Forelimb muscle (tissue), 1 donor: ENCODE data around the gene ACTN4. TPM values are rescaled to one million over a fixed set of nuclear protein-coding genes. Genes with fewer than 3 reads are reported as not detected.

Experiments used
- DNase-seq: peaks from one replicate; pipeline ENCODE4 v3.0.0-alpha.2; 2013; ENCODE audit warnings: low read depth
- polyA plus RNA-seq: library from polyadenylated mRNA; unstranded; fragments of 120-200 nt; gene quantifications from one replicate; pipeline ENCODE4 v1.2.1, GENCODE V29; 2013; ENCODE audit not compliant: insufficient read length

The ACTN4 gene
- polyA plus RNA-seq, 1 donor, result 177 TPM

GRCh38 chr19:38635483-38636399 is 11.7 kb upstream of the ACTN4 start:
- no peak for DNase-seq

DNA sequence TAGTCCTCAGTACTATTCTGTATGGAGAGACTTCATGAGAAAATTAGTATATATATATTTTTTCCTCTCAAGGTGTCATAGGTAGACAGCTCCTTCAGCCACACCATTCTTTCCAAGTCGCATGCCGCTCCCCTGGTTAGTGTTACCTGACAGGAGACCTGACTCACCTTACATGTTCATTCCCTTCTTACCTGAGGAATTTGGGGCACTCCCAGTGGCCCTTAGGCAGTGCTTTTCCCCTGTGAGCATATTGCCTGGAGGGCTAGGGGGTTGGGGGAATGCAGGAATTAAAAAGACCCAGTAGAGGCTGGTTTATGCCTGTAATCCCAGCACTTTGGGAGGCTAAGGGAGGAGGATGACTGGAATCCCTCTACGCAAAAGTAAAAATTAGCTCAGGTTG is 9.0 kb upstream of the ACTN4 start:
- no peak for DNase-seq

DNA sequence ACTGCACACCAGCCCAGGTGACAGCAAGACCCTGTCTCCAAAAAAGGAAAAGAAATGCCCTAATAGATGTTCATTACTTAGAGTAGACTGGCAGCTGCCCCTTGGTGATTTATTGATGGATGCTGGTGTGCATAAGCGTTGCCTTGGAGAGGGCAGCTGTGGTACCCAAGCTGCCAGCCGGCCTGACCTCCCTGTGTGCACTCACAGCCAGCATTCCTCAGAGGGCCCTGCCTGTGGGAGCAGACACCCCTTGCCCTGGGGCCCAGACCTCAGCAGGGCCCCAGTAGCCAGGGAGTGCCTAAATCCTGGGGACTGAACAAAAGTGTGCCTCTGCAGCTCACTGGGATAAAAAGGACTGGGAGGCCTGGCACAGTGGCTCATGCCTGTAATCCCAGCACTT is 7.8 kb upstream of the ACTN4 start:
- no peak for DNase-seq

DNA sequence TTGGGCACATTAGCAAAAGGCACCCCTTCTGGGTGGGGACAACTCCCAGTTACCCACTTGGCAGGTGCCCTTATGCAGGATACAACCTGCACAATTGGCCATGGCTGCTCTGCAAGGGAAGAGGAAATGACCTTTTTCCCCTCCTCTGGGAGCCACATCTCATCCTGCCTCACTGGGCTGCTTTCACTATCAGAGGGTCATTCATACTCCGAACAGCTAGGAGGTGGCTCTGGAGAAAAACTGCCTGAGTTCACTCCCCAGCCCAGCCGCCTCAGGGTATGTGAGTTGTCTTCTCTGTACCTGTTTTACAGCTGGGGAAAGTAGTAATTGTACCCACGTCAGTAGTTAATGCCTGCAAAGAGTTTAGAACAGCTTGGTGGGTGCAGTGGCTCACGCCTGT is 7.1 kb upstream of the ACTN4 start:
- no peak for DNase-seq

GRCh38 chr19:38642176-38642575 is 5.3 kb upstream of the ACTN4 start:
- no peak for DNase-seq

DNA sequence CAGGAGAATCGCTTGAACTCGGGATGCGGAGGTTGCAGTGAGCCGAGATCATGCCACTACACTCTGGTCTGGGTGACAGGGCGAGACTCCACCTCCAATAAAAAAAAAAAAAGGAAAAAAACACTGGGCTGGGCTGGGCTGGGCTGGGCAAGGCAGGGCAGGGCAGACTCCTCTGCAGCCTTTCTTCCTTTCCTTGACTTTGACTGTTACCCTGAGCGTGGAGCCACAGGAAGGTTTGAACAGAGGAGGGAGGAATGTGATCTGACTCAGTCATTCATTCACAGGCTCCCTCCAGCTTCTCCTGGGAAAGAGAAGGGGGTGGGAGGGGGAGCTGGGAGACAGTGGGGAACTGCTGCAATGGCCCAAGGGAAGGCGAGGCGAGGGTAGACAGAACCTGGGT is 2.7 kb upstream of the ACTN4 start:
- no peak for DNase-seq

GRCh38 chr19:38647966-38648768 is 718 bp downstream of the ACTN4 start:
- DNase-seq, result no peak

DNA sequence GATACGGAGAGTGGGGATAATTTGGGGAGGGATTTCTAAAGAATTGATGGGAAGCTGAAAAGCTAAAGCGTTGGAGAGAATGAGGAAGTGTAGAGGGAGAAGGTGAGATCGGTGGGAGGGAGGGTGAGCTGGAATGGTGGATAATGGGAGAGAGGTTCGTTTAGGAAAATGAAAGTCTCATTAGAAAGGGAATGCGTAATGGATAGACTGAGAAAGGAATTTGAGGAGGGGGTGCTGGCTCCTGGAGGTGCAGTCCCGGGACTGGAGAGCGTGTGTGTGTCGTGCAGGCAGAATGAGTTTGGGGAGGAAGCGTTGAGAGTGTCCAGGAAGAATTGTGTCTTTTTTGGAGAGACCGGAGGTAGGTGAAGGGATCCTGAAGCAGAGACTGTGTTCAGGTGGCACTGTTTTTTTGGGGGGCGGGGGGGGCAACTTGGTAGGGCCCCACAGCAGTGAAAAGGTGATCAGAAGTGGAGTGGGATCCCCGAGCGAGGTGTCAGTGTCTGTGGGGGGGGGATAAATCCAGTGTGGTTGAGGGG is 1.4 kb downstream of the ACTN4 start:
- DNase-seq, result no peak

DNA sequence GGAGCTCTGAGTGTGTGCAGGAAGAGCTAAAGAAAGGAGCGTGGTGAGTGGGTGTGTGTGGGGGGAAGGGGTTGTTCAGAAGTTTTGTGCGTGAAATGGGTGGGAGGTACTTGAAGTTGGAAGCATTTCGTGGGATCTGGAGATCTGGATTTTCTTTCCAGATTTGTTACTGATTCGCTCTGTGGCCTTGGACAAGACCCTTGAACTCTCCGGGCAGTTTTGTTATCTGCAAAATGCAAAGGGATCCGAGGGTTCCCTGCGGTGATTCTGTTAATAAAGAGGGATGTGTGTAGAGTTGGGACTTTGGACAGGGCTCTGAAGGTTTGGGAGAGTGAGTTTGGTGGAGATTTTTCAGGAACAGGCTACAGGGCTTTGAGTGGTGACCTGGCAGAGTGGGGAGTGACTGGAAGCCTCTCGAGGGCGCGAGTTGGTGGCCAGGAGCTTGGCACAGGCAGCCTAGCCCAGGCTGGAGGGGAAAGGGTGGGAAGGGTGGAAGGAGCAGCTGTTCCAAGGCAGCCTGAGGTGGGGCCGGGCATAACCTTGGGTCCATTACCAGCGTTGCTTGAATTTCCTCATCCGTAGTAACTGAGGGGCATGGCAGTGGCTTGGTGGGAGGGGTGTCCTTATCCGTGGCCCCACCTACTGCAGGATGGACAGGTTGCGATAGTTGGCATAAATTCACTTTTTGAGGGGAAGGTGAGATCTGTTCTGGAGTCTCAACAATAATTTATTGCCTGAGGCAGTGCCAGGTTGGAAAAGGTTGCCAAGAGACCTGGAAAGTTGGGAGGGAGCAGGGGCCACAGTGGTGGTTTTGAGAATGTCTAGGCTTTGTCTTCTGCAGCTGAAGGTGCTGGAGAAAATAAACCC is 2.1 kb downstream of the ACTN4 start:
- DNase-seq, result no peak

DNA sequence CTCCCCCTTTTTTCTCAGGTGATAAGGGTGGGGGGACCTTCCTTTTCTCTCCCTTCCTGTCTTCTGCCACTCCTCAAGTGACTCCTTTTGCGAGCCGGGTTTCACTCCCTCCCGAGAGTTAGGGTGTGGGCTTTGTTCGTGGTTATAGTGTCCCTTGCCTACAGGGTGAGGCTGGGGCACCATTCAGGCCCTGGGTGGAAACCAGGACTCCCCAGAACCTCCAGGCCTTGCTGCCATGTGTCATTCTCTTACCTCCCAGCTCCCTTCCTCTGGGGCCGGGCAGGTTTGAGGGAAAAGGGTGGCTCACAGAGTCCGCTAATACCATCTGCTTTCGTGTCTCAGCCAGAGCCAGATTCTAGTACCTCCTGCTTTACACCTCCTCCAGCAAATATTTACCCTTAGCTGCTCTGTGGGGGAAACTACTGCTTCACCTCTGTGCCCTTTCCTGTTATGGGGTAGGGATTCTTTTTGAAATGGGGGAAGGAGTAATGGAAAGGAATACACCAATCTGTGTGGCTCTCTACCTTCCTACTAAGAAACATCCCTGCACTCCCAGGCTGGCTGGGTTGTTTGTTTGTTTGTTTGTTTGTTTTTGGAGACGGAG is 2.8 kb downstream of the ACTN4 start:
- DNase-seq, result no peak

DNA sequence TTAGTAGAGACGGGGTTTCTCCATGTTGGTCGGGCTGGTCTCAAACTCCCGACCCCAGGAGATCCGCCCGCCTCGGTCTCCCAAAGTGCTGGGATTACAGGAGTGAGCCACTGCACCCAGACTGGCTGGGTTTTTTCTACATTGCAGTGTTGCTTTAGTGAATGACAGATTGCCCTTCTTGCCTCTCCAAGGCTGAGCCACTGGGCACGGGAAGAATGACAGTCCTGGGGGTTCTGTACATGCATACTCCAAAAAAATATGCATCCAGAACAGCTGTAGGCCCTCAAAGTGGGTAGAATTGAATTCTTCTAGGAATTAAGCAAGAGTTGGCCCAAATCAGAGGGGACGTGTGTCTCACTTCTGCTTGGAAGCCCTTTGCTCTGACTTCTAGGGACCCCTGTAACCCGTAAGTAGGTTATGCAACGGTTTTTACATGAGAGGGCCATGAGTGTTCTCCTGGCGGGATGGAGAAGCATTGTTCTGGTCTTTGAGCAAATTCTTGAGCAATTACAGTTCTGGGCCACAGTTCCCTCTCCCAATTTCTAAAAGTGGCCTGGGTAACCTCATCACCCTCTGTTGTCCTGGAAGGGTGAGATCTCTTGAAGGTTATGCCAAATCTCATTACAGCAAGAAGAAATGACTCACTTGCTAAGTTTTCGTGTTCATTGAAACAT is 3.6 kb downstream of the ACTN4 start:
- no peak for DNase-seq

DNA sequence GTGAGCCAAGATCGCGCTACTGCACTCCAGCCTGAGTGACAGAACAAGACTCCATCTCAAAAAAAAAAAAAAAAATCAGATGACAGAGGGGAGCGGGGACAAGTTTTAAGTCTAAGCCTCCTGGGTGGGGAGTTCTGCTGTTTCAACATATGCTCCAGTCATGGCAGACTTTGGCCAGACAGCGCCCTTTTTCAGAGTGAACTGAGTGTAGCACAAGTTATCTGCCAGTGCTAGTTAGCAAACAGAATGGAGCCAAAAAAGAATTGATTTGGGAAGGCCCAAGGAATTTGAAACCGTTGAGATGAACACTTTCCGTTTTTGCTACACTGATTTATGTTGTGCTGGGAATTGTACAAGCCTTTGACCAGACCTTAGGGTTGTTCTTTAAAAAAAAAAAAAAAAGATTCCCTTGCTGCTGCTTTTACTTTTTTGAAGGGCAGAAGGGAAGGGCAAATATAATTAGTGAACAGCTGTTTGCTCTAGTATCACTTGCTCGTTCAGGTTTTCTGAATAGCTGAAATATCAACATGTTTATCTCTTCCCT is 5.7 kb downstream of the ACTN4 start:
- DNase-seq, result no peak

GRCh38 chr19:38654628-38655055 is 7.2 kb downstream of the ACTN4 start:
- no peak for DNase-seq

- no peak for DNase-seq
These were observed 7.8 kb downstream of the ACTN4 start for GRCh38 chr19:38655148-38655824.

GRCh38 chr19:38656171-38656981 is 8.9 kb downstream of the ACTN4 start:
- no peak for DNase-seq

DNA sequence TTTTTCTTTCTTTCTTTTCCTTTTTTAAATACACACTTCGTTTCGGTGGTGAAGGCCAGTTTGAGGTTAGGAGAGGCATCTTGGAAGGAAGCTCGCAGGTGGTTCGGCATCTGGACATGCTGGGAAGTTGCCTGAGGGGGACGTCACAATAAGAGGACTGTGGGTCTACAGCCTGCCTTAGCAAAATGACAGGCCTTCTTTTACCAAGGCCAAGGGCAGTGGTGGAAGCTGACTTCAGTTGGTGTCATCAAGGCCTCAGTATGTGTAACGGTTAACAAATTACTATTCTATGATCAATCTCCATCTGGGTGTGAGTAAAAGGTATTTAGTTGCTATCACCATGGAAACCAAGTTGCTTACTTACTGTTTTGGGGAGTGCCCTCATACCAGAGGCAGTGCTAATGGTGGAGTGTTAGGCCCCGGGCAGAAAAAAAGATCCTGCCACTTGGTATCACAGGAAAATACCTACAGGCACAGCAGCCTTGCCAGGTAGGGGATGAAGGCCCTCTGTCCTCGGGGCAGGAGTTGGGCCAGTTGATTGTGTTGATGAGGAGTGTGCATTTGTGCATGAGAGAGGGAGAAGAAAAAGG is 10.3 kb downstream of the ACTN4 start:
- DNase-seq, result no peak

GRCh38 chr19:38658462-38659306 is 11.2 kb downstream of the ACTN4 start:
- no peak for DNase-seq

DNA sequence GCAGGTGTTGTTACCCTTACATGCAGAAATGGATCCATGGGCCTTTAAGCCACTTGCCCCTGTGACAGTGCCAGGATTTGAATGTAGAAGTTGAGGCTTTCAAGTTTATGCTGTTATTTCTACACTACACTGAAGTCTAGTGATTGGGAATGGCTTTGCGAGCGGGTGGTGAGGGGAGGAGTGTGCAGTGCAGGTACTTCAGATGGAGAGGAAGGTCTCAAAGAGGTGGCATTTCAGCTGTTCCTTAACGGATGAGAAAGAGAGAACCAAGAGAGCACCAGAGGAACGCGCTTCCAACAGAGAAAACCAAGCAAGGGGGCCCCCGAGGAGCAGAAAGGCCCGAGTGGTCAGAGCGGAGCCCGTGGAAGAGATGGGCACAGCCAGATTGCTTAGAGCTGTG is 13.3 kb downstream of the ACTN4 start:
- DNase-seq, result no peak
